Gastrocnemius medialis (tissue), 4 donors: ENCODE results near the gene NEK8.
A peak's percentile ranks its signal among the peaks of the same experiment; 100 is the strongest.

Experiments used
- CTCF ChIP-seq, 5 experiments: fragments of 450-650 bp in 3 of 5; fragments of 200-600 bp in 2 of 5; sonication (generic) in 2 of 5; IDR thresholded peaks in 4 of 5; conservative IDR thresholded peaks in 1 of 5; 1 replicate in 4 of 5; 2 replicates in 1 of 5; pipeline ENCODE4 v1.5.1; 2016 to 2019; ENCODE audit warnings: antibody characterized with exemption in 5 of 5, mild to moderate bottlenecking in 3 of 5, moderate library complexity in 3 of 5
- POLR2A ChIP-seq, 2 donors: fragments of 450-650 bp; IDR thresholded peaks; one replicate each; pipeline ENCODE4 v1.6.1; 2017; ENCODE audit warnings: antibody characterized with exemption in 2 of 2, mild to moderate bottlenecking in 2 of 2, moderate library complexity in 2 of 2

- no peak for TF ChIP-seq POLR2A (IDR thresholded peaks at IDR 0.05)
- peak in 2 of 5 experiments; percentile 15 to 19 for TF ChIP-seq CTCF (IDR thresholded peaks at IDR 0.05 in 4 of 5, conservative IDR thresholded peaks at IDR 0.05 in 1 of 5)
Observed at GRCh38 chr17:28684963-28685362, 43.6 kb upstream of the NEK8 start.
